Body of pancreas (tissue), 4 donors: Measurements from ENCODE around the gene MED22. TPM values are rescaled to one million over a fixed set of nuclear protein-coding genes. Genes with fewer than 3 reads are reported as not detected.

Experiments used
- ATAC-seq: fragments of 150-250 bp; one replicate; pipeline ENCODE4 v1.9.1; 2016
- DNase-seq, 4 donors: peaks; one replicate each; pipeline ENCODE4 v3.0.0-alpha.2; 2019
- H3K27ac ChIP-seq, 4 donors: fragments of 200-600 bp; sonication (generic); 1 replicate in 3 of 4; 2 replicates in 1 of 4; pipeline versions ENCODE4 v1.5.1 to v1.6.1; 2016 to 2019; ENCODE audit warnings: mild to moderate bottlenecking in 1 of 4, mixed read lengths in 1 of 4, moderate library complexity in 1 of 4
- H3K27me3 ChIP-seq, 2 donors: fragments of 200-600 bp; sonication (generic); one replicate each; pipeline ENCODE4 v1.6.0; 2016; ENCODE audit warnings: mild to moderate bottlenecking in 1 of 2
- H3K36me3 ChIP-seq, 2 donors: fragments of 200-600 bp; sonication (generic); replicated peaks in 1 of 2; 2 replicates each; pipeline ENCODE4 v1.5.1; 2016; ENCODE audit warnings: low read depth in 2 of 2; ENCODE audit not compliant: insufficient read depth in 1 of 2
- H3K4me1 ChIP-seq: fragments of 200-600 bp; sonication (generic); one replicate; pipeline ENCODE4 v1.6.0; 2016
- H3K4me3 ChIP-seq, 2 donors: fragments of 200-600 bp; sonication (generic); 1 replicate in 1 of 2; 2 replicates in 1 of 2; pipeline ENCODE4 v1.5.1; 2016 to 2019
- H3K9me3 ChIP-seq, 3 donors: fragments of 200-600 bp; sonication (generic); 1 replicate in 2 of 3; 2 replicates in 1 of 3; pipeline ENCODE4 v1.5.1; 2016
- POLR2A ChIP-seq, 3 donors: fragments of 450-650 bp; IDR thresholded peaks; one replicate each; pipeline ENCODE4 v1.6.1; 2016; ENCODE audit warnings: antibody characterized with exemption in 3 of 3, mild to moderate bottlenecking in 2 of 3
- WGBS, 2 donors: methylation state at CpG; one replicate each; pipeline ENCODE4 v1.1.5; 2017; 5-methylcytosine and 5-hydroxymethylcytosine counted together
- intact Hi-C: fragments of 100-400 bp; cut with DNase I; formaldehyde crosslinking; loops from one replicate; pipeline ENCODE4 v1.15.1; 2023
- total RNA-seq, 2 donors: library from RNA; depleted of rRNA; stranded (reverse); fragments of >200 nt; gene quantifications; one replicate each; pipeline ENCODE4 v1.1.0, GENCODE V29; 2016
- TF ChIP-seq, protein P1 (sequence below), 7 experiments: fragments of 450-650 bp in 4 of 7; fragments of 200-600 bp in 3 of 7; sonication (generic) in 3 of 7; IDR thresholded peaks; one replicate each; pipeline ENCODE4 v1.5.1; 2016 to 2019; ENCODE audit warnings: antibody characterized with exemption in 7 of 7

Gene MED22
- total RNA-seq, 2 donors from 2014 or later = 15.8 to 16.3 TPM

DNA sequence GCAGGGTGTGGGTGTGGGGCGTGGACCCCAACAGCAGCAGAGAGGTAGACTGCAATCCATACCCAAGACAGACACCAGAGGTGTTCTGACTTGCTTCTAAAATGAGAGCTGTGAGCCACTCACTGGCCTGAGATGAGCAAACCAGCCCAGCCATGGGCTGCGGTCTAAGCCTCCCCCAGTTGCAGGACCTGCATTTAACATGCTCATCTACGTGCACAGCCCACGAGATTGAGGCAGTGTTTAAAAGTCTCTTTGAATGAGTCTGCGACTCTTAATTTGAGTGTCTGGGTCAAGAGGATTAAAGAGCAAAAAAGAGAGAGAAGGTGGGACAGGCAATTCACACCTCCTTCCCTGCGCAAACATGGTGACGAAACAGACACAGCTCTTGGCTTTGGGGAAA is 22.0 kb upstream of the MED22 start:
- H3K36me3 ChIP-seq = peaks cover 4 to 9% of the 10 kb centered on the region in 2 donors
- H3K27me3 ChIP-seq = no peaks in the 10 kb centered on the region
- H3K9me3 ChIP-seq = no peaks in the 10 kb centered on the region
- intact Hi-C loops = loop anchor here (5.0 kb wide), 1 partner anchor 52 kb away; the partner anchor contains the start of gene ADAMTS13
- H3K4me1 ChIP-seq = peaks cover 86% of the 10 kb centered on the region
- 69 to 73% methylated on average over 7 of the region's 7 CpGs for WGBS, 2 donors
- TF ChIP-seq, protein P1, sequence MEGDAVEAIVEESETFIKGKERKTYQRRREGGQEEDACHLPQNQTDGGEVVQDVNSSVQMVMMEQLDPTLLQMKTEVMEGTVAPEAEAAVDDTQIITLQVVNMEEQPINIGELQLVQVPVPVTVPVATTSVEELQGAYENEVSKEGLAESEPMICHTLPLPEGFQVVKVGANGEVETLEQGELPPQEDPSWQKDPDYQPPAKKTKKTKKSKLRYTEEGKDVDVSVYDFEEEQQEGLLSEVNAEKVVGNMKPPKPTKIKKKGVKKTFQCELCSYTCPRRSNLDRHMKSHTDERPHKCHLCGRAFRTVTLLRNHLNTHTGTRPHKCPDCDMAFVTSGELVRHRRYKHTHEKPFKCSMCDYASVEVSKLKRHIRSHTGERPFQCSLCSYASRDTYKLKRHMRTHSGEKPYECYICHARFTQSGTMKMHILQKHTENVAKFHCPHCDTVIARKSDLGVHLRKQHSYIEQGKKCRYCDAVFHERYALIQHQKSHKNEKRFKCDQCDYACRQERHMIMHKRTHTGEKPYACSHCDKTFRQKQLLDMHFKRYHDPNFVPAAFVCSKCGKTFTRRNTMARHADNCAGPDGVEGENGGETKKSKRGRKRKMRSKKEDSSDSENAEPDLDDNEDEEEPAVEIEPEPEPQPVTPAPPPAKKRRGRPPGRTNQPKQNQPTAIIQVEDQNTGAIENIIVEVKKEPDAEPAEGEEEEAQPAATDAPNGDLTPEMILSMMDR (IDR thresholded peaks at IDR 0.05) = no peak
- TF ChIP-seq POLR2A (IDR thresholded peaks at IDR 0.05) = no peak
- H3K4me3 ChIP-seq = no peak overlapping the region
- no peak for DNase-seq
- peak overlapping the region in 3 of 4 donors; percentile 28 to 73 (median 66) for H3K27ac ChIP-seq
- no peak for ATAC-seq

DNA sequence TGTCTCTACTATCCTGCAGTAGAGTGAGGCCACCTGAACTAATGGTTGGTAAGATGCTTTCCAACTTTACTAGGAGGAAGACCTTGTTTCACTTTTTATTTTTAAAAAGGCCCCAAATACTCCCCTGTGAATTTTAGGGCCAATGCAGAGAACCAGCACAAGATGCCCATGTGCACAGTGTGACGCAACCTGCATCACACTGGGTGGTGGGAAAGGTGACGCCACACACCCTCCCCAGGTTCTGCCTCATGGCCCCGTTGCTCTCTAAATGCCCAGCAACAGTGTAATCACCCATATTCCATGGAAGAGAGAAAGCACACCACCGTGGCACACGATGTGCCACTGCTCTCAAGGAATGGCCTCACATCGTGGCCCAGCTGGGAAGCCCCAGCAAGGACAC is 21.5 kb upstream of the MED22 start:
- WGBS, 2 donors = 40 to 63% methylated on average over 6 of the region's 6 CpGs
- Histone ChIP-seq H3K27ac (peak overlapping the region in 3 of 4 donors; percentile 28 to 73 (median 66)), H3K4me1 (peaks cover 85% of the 10 kb centered on the region), H3K27me3 (no peaks in the 10 kb centered on the region), H3K36me3 (peaks cover 4 to 9% of the 10 kb centered on the region in 2 donors), H3K9me3 (no peaks in the 10 kb centered on the region), H3K4me3 (no peak overlapping the region)
- no peak for ATAC-seq
- intact Hi-C loops = no loop called here
- DNase-seq = peak in 1 of 4 donors; percentile 33
- TF ChIP-seq, protein P1 (IDR thresholded peaks at IDR 0.05) = no peak
- no peak for TF ChIP-seq POLR2A (IDR thresholded peaks at IDR 0.05)

DNA sequence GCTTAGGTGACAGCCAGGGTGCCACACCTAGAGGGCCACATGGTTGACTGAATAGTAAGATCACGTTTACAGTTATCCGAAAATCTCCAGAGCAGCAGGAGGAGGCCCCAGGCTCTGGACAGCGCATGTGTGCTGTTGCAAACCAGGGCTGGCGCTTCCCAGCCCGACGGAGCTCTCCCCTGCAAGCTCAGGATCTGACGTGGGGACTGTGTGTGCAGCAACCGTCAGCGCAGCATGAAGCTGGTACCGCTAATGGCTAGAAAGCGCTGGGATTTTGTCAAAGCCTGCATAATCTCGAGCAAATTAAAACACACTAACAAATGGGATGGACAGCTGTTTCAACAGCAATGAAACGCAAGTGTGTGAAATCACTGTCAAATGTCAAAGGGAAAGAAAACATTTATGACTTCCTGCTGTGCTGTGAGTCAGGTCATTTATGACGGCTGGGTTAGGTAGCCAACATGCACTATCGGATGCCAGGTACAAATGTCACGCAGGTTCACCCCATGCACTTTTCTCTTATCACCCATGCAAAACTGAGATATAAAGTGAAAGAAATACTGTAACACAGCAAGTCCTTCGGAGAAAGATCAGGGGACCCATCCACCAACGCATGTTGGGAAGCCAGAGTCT is 20.4 kb upstream of the MED22 start:
- TF ChIP-seq POLR2A (IDR thresholded peaks at IDR 0.05) = no peak
- TF ChIP-seq, protein P1 (IDR thresholded peaks at IDR 0.05) = no peak
- no peaks in the 10 kb centered on the region for H3K9me3 ChIP-seq
- H3K27ac ChIP-seq = peak overlapping the region; percentile 22 to 73 (median 50)
- ATAC-seq = peak; percentile 57
- H3K27me3 ChIP-seq = no peaks in the 10 kb centered on the region
- peak in 2 of 4 donors; percentile 37 to 71 for DNase-seq
- H3K36me3 ChIP-seq = peaks cover 4 to 13% of the 10 kb centered on the region in 2 donors
- no peak overlapping the region for H3K4me3 ChIP-seq
- intact Hi-C loops = no loop called here
- H3K4me1 ChIP-seq = peaks cover 76% of the 10 kb centered on the region
- WGBS, 2 donors = 11 to 23% methylated on average over 10 to 18 of the region's 18 CpGs

DNA sequence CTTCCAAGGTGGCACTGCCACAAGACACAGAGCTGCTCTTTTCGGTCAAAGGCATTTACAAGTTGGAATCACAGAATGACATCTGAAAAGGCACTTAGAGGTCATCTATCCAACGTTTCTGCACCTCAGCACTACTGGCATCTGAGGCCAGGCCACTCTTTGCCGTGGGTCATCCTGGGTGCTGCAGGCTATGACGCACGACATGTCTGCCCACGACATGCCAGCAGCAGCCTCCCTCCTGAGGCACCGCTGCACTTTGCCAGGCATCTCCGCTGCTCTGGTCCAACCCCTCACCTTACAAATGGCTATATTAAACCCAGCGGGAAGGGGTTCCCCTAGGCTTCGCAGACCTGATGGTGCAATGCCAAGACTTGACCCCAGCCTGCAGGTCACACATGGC is 19.8 kb upstream of the MED22 start:
- peaks cover 70% of the 10 kb centered on the region for H3K4me1 ChIP-seq
- ATAC-seq = no peak

More for the DNA sequence above, 19.8 kb upstream of the MED22 start:
- peak overlapping the region; percentile 19 to 73 (median 50) for H3K27ac ChIP-seq
- no peak overlapping the region for H3K4me3 ChIP-seq
- no peaks in the 10 kb centered on the region for H3K9me3 ChIP-seq
- H3K27me3 ChIP-seq = no peaks in the 10 kb centered on the region
- peaks cover 4 to 17% of the 10 kb centered on the region in 2 donors for H3K36me3 ChIP-seq
- no peak for DNase-seq
- intact Hi-C loops = no loop called here
- TF ChIP-seq, protein P1 (IDR thresholded peaks at IDR 0.05) = no peak
- no peak for TF ChIP-seq POLR2A (IDR thresholded peaks at IDR 0.05)
- WGBS, 2 donors = 70 to 74% methylated on average over 10 of the region's 10 CpGs
